ENCODE results near the gene DDTL.

- no peak for TF ChIP-seq CTCF (IDR thresholded peaks at IDR 0.05)
- no peak for TF ChIP-seq POLR2AphosphoS5 (IDR thresholded peaks at IDR 0.05; ENCODE audit: insufficient read depth in 1 of 2, low read depth in 1 of 2)
- no peak for TF ChIP-seq POLR2A (IDR thresholded peaks at IDR 0.05)
These were observed 35.6 kb downstream of the DDTL start for GRCh38 chr22:24002272-24002671.

All from vagina (tissue), 2 donors.